GM23338 (cell line): Measurements from ENCODE around the gene MKRN2OS. TPM values are rescaled to one million over a fixed set of nuclear protein-coding genes. Genes with fewer than 3 reads are reported as not detected.

Experiments used
- ATAC-seq: fragments of 200-7000 bp; cut with Tn5 transposase; 3 replicates; pipeline ENCODE4 v1.9.1; 2020
- DNase-seq: peaks from one replicate; pipeline ENCODE4 v3.0.0-alpha.2; 2015; ENCODE audit warnings: low spot score
- H2AFZ ChIP-seq: fragments of 200-600 bp; sonication (generic); 2 replicates; pipeline ENCODE4 v1.8.0; 2016; ENCODE audit warnings: antibody characterized with exemption, mild to moderate bottlenecking, moderate library complexity
- H3F3A ChIP-seq: fragments of 200-600 bp; sonication (generic); replicated peaks from 2 replicates; pipeline ENCODE4 v1.8.0; 2017; ENCODE audit warnings: antibody characterized with exemption, mixed run types, low read depth
- H3K27ac ChIP-seq: fragments of 200-600 bp; sonication (generic); 2 replicates; pipeline ENCODE4 v1.6.1; 2016; ENCODE audit warnings: low read depth
- H3K27me3 ChIP-seq: fragments of 200-600 bp; sonication (generic); 2 replicates; pipeline ENCODE4 v1.8.0; 2016; ENCODE audit warnings: mild to moderate bottlenecking, mixed run types, moderate library complexity; ENCODE audit not compliant: insufficient read depth
- H3K36me3 ChIP-seq: fragments of 200-600 bp; sonication (generic); 2 replicates; pipeline ENCODE4 v1.8.0; 2016; ENCODE audit warnings: mild to moderate bottlenecking; ENCODE audit not compliant: insufficient read depth
- H3K4me1 ChIP-seq: fragments of 200-600 bp; sonication (generic); 2 replicates; pipeline ENCODE4 v1.8.0; 2016; ENCODE audit warnings: mild to moderate bottlenecking, moderate library complexity; ENCODE audit not compliant: insufficient read depth
- H3K4me2 ChIP-seq: fragments of 200-600 bp; sonication (generic); 2 replicates; pipeline ENCODE4 v1.7.1; 2017; ENCODE audit warnings: mixed run types
- H3K4me3 ChIP-seq: fragments of 200-600 bp; sonication (generic); 2 replicates; pipeline ENCODE4 v1.6.1; 2016; ENCODE audit warnings: mixed run types
- H3K79me2 ChIP-seq: fragments of 200-600 bp; sonication (generic); replicated peaks from 2 replicates; pipeline ENCODE4 v1.8.0; 2017; ENCODE audit warnings: mild to moderate bottlenecking; ENCODE audit not compliant: insufficient read depth
- H3K9me2 ChIP-seq: fragments of 200-600 bp; sonication (generic); 2 replicates; pipeline ENCODE4 v1.8.0; 2017; ENCODE audit not compliant: insufficient read depth
- H4K20me1 ChIP-seq: fragments of 200-600 bp; sonication (generic); replicated peaks from 2 replicates; pipeline ENCODE4 v1.8.0; 2017; ENCODE audit warnings: mild to moderate bottlenecking; ENCODE audit not compliant: insufficient read depth
- H3K27ac Mint-ChIP-seq: 2 replicates; pipeline ENCODE4 v1.8.0; 2020; ENCODE audit warnings: inconsistent platforms, mild to moderate bottlenecking, moderate library complexity, mixed read lengths
- H3K27me3 Mint-ChIP-seq: 3 replicates; pipeline ENCODE4 v1.8.0; 2022; ENCODE audit warnings: low read depth, mild to moderate bottlenecking, moderate library complexity, mixed read lengths, inconsistent platforms; ENCODE audit not compliant: insufficient read depth, poor library complexity
- H3K36me3 Mint-ChIP-seq: 3 replicates; pipeline ENCODE4 v1.8.0; 2021; ENCODE audit warnings: low read depth, mild to moderate bottlenecking, inconsistent platforms, moderate library complexity, mixed read lengths
- H3K4me1 Mint-ChIP-seq: 3 replicates; pipeline ENCODE4 v1.8.0; 2020; ENCODE audit warnings: mild to moderate bottlenecking, inconsistent platforms, mixed read lengths
- H3K4me3 Mint-ChIP-seq: 3 replicates; pipeline ENCODE4 v1.8.0; 2021; ENCODE audit warnings: moderate library complexity, mild to moderate bottlenecking, inconsistent platforms, mixed read lengths
- H3K9me3 Mint-ChIP-seq: 3 replicates; pipeline ENCODE4 v1.8.0; 2020; ENCODE audit warnings: moderate library complexity, mild to moderate bottlenecking, inconsistent platforms, mixed read lengths
- EZH2phosphoT487 ChIP-seq: fragments of 200-600 bp; sonication (generic); IDR thresholded peaks from one replicate; pipeline ENCODE4 v1.8.1; 2018; ENCODE audit warnings: antibody characterized with exemption; ENCODE audit not compliant: unreplicated experiment
- NANOG ChIP-seq: IDR thresholded peaks from 2 replicates; pipeline ENCODE4 v1.6.1; 2016; ENCODE audit warnings: antibody characterized with exemption, borderline replicate concordance
- ZNF114 ChIP-seq: fragments of 250-450 bp; sonication (Bioruptor Pico); IDR thresholded peaks from 2 replicates; pipeline ENCODE4 v1.5.0; 2020; ENCODE audit warnings: mild to moderate bottlenecking, moderate library complexity
- polyA plus RNA-seq: library from polyadenylated mRNA; unstranded; fragments of >200 nt; fragmentation: Nextera tagmentation; extraction: Ambion mirVana; gene quantifications from 2 replicates; pipeline ENCODE4 v1.2.1, GENCODE V29; 2016
- total RNA-seq: library from RNA; depleted of rRNA; stranded (reverse); fragments of >200 nt; shearing (Covaris generic); gene quantifications from 2 replicates; pipeline ENCODE4 v1.2.3, GENCODE V29; 2014
- TF ChIP-seq, protein P1 (sequence below): fragments of 250-450 bp; sonication (Bioruptor Pico); IDR thresholded peaks from 2 replicates; pipeline ENCODE4 v1.5.0; 2020; ENCODE audit warnings: mild to moderate bottlenecking, moderate library complexity
- TF ChIP-seq, protein P2 (sequence below): IDR thresholded peaks from 2 replicates; pipeline ENCODE4 v1.6.1; 2016; ENCODE audit warnings: antibody characterized with exemption
- TF ChIP-seq, protein P3 (sequence below): IDR thresholded peaks from one replicate; pipeline ENCODE4 v1.6.1; 2018; ENCODE audit warnings: antibody characterized with exemption; ENCODE audit not compliant: unreplicated experiment

MKRN2OS gene
- total and polyA plus RNA-seq, 2 experiments from 2014 or later: 0.55 TPM; not detected in 1

DNA sequence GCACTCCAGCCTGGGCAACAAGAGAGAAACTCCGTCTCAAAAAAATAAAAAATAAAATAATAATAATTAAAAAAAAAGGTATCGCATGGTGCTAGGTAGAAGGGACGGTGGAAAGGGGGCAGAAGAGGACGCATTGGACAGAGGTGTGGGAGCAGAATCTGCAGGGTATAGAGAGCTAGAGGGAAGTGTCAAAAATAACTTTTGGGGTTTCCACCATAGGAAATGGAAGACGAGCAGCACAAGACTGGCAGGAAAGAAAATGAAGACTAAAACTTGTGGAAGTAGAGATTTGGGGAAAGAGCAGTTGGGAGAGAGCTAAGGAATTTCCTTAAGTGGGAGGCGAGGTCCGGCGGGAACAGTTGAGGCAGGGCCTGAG lies 11.0 kb upstream of the MKRN2OS start:
- Histone ChIP-seq H3K4me2 (peak overlapping the region; percentile 97), H3K79me2 (peaks cover 42% of the 10 kb centered on the region), H3K4me3 (peak overlapping the region; percentile 64), H2AFZ (peak overlapping the region; percentile 99), H3K36me3 (no peaks in the 10 kb centered on the region), H3K4me1 (peaks cover 30% of the 10 kb centered on the region), H3K9me2 (no peaks in the 10 kb centered on the region), H3K27ac (peak overlapping the region; percentile 66; the same call in 1 of the 2 replicates), H3F3A (peaks cover 4% of the 10 kb centered on the region; the same call in 1 of the 2 replicates), H3K27me3 (peaks cover 17% of the 10 kb centered on the region), H4K20me1 (peaks cover 30% of the 10 kb centered on the region)
- Mint-ChIP-seq H3K27me3 (no peaks in the 10 kb centered on the region), H3K4me3 (peak overlapping the region; percentile 82), H3K9me3 (no peaks in the 10 kb centered on the region), H3K27ac (peak overlapping the region; percentile 49), H3K36me3 (peaks cover 3% of the 10 kb centered on the region; the same call in 1 of the 3 replicates), H3K4me1 (peaks cover 27% of the 10 kb centered on the region)
- DNase-seq (no peak), ATAC-seq (peak; percentile 8)
- TF ChIP-seq NANOG (no peak), ZNF114 (no peak), EZH2phosphoT487 (no peak)
- TF ChIP-seq, protein P1, sequence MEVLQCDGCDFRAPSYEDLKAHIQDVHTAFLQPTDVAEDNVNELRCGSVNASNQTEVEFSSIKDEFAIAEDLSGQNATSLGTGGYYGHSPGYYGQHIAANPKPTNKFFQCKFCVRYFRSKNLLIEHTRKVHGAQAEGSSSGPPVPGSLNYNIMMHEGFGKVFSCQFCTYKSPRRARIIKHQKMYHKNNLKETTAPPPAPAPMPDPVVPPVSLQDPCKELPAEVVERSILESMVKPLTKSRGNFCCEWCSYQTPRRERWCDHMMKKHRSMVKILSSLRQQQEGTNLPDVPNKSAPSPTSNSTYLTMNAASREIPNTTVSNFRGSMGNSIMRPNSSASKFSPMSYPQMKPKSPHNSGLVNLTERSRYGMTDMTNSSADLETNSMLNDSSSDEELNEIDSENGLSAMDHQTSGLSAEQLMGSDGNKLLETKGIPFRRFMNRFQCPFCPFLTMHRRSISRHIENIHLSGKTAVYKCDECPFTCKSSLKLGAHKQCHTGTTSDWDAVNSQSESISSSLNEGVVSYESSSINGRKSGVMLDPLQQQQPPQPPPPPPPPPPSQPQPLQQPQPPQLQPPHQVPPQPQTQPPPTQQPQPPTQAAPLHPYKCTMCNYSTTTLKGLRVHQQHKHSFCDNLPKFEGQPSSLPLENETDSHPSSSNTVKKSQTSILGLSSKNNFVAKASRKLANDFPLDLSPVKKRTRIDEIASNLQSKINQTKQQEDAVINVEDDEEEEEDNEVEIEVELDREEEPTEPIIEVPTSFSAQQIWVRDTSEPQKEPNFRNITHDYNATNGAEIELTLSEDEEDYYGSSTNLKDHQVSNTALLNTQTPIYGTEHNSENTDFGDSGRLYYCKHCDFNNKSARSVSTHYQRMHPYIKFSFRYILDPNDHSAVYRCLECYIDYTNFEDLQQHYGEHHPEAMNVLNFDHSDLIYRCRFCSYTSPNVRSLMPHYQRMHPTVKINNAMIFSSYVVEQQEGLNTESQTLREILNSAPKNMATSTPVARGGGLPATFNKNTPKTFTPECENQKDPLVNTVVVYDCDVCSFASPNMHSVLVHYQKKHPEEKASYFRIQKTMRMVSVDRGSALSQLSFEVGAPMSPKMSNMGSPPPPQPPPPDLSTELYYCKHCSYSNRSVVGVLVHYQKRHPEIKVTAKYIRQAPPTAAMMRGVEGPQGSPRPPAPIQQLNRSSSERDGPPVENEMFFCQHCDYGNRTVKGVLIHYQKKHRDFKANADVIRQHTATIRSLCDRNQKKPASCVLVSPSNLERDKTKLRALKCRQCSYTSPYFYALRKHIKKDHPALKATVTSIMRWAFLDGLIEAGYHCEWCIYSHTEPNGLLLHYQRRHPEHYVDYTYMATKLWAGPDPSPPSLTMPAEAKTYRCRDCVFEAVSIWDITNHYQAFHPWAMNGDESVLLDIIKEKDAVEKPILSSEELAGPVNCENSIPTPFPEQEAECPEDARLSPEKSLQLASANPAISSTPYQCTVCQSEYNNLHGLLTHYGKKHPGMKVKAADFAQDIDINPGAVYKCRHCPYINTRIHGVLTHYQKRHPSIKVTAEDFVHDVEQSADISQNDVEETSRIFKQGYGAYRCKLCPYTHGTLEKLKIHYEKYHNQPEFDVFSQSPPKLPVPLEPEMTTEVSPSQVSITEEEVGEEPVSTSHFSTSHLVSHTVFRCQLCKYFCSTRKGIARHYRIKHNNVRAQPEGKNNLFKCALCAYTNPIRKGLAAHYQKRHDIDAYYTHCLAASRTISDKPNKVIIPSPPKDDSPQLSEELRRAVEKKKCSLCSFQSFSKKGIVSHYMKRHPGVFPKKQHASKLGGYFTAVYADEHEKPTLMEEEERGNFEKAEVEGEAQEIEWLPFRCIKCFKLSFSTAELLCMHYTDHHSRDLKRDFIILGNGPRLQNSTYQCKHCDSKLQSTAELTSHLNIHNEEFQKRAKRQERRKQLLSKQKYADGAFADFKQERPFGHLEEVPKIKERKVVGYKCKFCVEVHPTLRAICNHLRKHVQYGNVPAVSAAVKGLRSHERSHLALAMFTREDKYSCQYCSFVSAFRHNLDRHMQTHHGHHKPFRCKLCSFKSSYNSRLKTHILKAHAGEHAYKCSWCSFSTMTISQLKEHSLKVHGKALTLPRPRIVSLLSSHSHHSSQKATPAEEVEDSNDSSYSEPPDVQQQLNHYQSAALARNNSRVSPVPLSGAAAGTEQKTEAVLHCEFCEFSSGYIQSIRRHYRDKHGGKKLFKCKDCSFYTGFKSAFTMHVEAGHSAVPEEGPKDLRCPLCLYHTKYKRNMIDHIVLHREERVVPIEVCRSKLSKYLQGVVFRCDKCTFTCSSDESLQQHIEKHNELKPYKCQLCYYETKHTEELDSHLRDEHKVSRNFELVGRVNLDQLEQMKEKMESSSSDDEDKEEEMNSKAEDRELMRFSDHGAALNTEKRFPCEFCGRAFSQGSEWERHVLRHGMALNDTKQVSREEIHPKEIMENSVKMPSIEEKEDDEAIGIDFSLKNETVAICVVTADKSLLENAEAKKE (CRISPR knock-in tag): no peak
- TF ChIP-seq, protein P2, sequence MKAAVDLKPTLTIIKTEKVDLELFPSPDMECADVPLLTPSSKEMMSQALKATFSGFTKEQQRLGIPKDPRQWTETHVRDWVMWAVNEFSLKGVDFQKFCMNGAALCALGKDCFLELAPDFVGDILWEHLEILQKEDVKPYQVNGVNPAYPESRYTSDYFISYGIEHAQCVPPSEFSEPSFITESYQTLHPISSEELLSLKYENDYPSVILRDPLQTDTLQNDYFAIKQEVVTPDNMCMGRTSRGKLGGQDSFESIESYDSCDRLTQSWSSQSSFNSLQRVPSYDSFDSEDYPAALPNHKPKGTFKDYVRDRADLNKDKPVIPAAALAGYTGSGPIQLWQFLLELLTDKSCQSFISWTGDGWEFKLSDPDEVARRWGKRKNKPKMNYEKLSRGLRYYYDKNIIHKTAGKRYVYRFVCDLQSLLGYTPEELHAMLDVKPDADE: no peak
- TF ChIP-seq, protein P3, sequence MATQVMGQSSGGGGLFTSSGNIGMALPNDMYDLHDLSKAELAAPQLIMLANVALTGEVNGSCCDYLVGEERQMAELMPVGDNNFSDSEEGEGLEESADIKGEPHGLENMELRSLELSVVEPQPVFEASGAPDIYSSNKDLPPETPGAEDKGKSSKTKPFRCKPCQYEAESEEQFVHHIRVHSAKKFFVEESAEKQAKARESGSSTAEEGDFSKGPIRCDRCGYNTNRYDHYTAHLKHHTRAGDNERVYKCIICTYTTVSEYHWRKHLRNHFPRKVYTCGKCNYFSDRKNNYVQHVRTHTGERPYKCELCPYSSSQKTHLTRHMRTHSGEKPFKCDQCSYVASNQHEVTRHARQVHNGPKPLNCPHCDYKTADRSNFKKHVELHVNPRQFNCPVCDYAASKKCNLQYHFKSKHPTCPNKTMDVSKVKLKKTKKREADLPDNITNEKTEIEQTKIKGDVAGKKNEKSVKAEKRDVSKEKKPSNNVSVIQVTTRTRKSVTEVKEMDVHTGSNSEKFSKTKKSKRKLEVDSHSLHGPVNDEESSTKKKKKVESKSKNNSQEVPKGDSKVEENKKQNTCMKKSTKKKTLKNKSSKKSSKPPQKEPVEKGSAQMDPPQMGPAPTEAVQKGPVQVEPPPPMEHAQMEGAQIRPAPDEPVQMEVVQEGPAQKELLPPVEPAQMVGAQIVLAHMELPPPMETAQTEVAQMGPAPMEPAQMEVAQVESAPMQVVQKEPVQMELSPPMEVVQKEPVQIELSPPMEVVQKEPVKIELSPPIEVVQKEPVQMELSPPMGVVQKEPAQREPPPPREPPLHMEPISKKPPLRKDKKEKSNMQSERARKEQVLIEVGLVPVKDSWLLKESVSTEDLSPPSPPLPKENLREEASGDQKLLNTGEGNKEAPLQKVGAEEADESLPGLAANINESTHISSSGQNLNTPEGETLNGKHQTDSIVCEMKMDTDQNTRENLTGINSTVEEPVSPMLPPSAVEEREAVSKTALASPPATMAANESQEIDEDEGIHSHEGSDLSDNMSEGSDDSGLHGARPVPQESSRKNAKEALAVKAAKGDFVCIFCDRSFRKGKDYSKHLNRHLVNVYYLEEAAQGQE: no peak
